Fibroblast of lung (primary cell): ENCODE data around the gene PAIP2. TPM values are rescaled to one million over a fixed set of nuclear protein-coding genes. Genes with fewer than 3 reads are reported as not detected.
A peak's percentile ranks its signal among the peaks of the same experiment; 100 is the strongest.

Source experiments
- DNase-seq, 2 donors: peaks; one replicate each; pipeline versions ENCODE4 v3.0.0 to v3.0.0-alpha.2; 2010; ENCODE audit warnings: low read depth in 2 of 2
- H2AFZ ChIP-seq: 2 replicates; pipeline ENCODE4 v1.5.1; 2012; ENCODE audit warnings: low read length, control low read depth, inconsistent platforms
- H3K27ac ChIP-seq: 2 replicates; pipeline ENCODE4 v1.5.1; 2011; ENCODE audit warnings: low read length, control low read depth; ENCODE audit not compliant: insufficient read depth
- H3K27me3 ChIP-seq: 2 replicates; pipeline ENCODE4 v1.5.1; 2011; ENCODE audit warnings: mild to moderate bottlenecking, low read length; ENCODE audit not compliant: control insufficient read depth, insufficient read depth
- H3K36me3 ChIP-seq: 2 replicates; pipeline ENCODE4 v1.5.1; 2011; ENCODE audit warnings: low read length; ENCODE audit not compliant: control insufficient read depth, insufficient read depth
- H3K4me1 ChIP-seq: 2 replicates; pipeline ENCODE4 v1.5.1; 2011; ENCODE audit warnings: low read length; ENCODE audit not compliant: control insufficient read depth, insufficient read depth; ENCODE audit errors: extremely low read depth
- H3K4me2 ChIP-seq: 2 replicates; pipeline ENCODE4 v1.5.1; 2011; ENCODE audit warnings: low read length, control low read depth; ENCODE audit not compliant: insufficient read depth; ENCODE audit errors: extremely low read depth
- H3K4me3 ChIP-seq, 4 experiments: fragments of 200-600 bp in 1 of 4; sonication (generic) in 1 of 4; replicated peaks in 1 of 4; 2 replicates each; pipeline ENCODE4 v1.5.1; 2011 to 2016; ENCODE audit warnings: low read length in 4 of 4, low read depth in 3 of 4, mild to moderate bottlenecking in 3 of 4, control low read depth in 2 of 4, inconsistent platforms in 1 of 4, mixed read lengths in 1 of 4; ENCODE audit not compliant: insufficient read depth in 1 of 4; ENCODE audit errors: control extremely low read depth in 1 of 4
- H3K79me2 ChIP-seq: 2 replicates; pipeline ENCODE4 v1.5.1; 2012; ENCODE audit warnings: mild to moderate bottlenecking, low read length, inconsistent platforms; ENCODE audit not compliant: control insufficient read depth, insufficient read depth
- H3K9ac ChIP-seq: 2 replicates; pipeline ENCODE4 v1.5.1; 2011; ENCODE audit warnings: mild to moderate bottlenecking, low read length, control low read depth; ENCODE audit not compliant: insufficient read depth
- H3K9me3 ChIP-seq: 2 replicates; pipeline ENCODE4 v1.5.1; 2012; ENCODE audit warnings: low read depth, low read length; ENCODE audit not compliant: control insufficient read depth, insufficient read depth
- H4K20me1 ChIP-seq: 2 replicates; pipeline ENCODE4 v1.5.1; 2011; ENCODE audit warnings: low read length; ENCODE audit not compliant: control insufficient read depth, insufficient read depth; ENCODE audit errors: extremely low read depth
- CTCF ChIP-seq, 2 donors: IDR thresholded peaks in 1 of 2; conservative IDR thresholded peaks in 1 of 2; 1 replicate in 1 of 2; 2 replicates in 1 of 2; pipeline ENCODE4 v1.5.1; 2011 to 2012; ENCODE audit warnings: low read length in 2 of 2, control low read depth in 1 of 2, inconsistent platforms in 1 of 2, low read depth in 1 of 2, mild to moderate bottlenecking in 1 of 2
- EZH2 ChIP-seq: IDR thresholded peaks from 2 replicates; pipeline ENCODE4 v1.5.1; 2012; ENCODE audit warnings: low read length, control low read depth, mild to moderate bottlenecking; ENCODE audit errors: missing control alignments
- polyA minus RNA-seq: library from RNA; depleted of rRNA, polyadenylated mRNA; stranded (reverse); fragments of >200 nt; gene quantifications from 2 replicates; pipeline ENCODE4 v1.2.3, GENCODE V29; 2011; ENCODE audit warnings: low replicate concordance
- polyA plus RNA-seq, 2 donors: library from polyadenylated mRNA; depleted of rRNA in 1 of 2; stranded (reverse) in 1 of 2; unstranded in 1 of 2; fragments of >200 nt; gene quantifications; 2 replicates each; pipeline ENCODE4 v1.2.1, GENCODE V29; 2011 to 2012; ENCODE audit warnings: missing spikeins in 1 of 2
- total RNA-seq: library from RNA; depleted of rRNA; stranded (reverse); fragments of >200 nt; gene quantifications from 2 replicates; pipeline ENCODE4 v1.2.1, GENCODE V29; 2014

Gene PAIP2
- 59.0 and 68.1 TPM in 2 replicates for total RNA-seq
- polyA plus RNA-seq, result 79.6 and 105 TPM in 2 replicates
- polyA plus RNA-seq (2012), result 52.0 and 69.1 TPM in 2 replicates
- 2.3 and 2.4 TPM in 2 replicates for polyA minus RNA-seq

- H4K20me1 ChIP-seq, result no peaks in the 10 kb centered on the region
- no peaks in the 10 kb centered on the region for H3K9me3 ChIP-seq
- peak within 1 kb of the TSS; percentile 98 for H3K27ac ChIP-seq
- peak; percentile 97 for DNase-seq
- peak within 1 kb of the TSS; percentile 95 for H3K9ac ChIP-seq
- H3K4me3 ChIP-seq, result peak within 1 kb of the TSS; percentile 84 to 98 (median 92)
- no peaks in the 10 kb centered on the region for H3K27me3 ChIP-seq
- peaks cover 4% of the 10 kb centered on the region for H3K4me1 ChIP-seq
- peak within 1 kb of the TSS; percentile 94 for H3K4me2 ChIP-seq
- H3K36me3 ChIP-seq, result no peaks in the 10 kb centered on the region
- peak; percentile 60 to 73 for TF ChIP-seq CTCF (conservative IDR thresholded peaks at IDR 0.05 in 1 of 2, IDR thresholded peaks at IDR 0.05 in 1 of 2; ENCODE audit: low read depth in 1 of 2, low read length in 2 of 2)
- TF ChIP-seq EZH2, result no peak
- peaks cover 45% of the 10 kb centered on the region for H3K79me2 ChIP-seq
- peak within 1 kb of the TSS; percentile 59 for H2AFZ ChIP-seq
These were observed at the start of gene PAIP2 for GRCh38 chr5:139341689-139342422. TSS of gene PAIP2 (plus strand) at chr5:139341854. CDS start at chr5:139363785, 21,931 bp downstream.

GRCh38 chr5:139293202-139293506, 48.5 kb upstream of the PAIP2 start:
- Histone ChIP-seq H2AFZ (peak overlapping the region; percentile 90), H3K9ac (peak overlapping the region; percentile 99), H3K4me1 (peaks cover 3% of the 10 kb centered on the region), H3K36me3 (no peaks in the 10 kb centered on the region), H4K20me1 (peaks cover 12% of the 10 kb centered on the region), H3K27ac (peak overlapping the region; percentile 98), H3K9me3 (no peaks in the 10 kb centered on the region), H3K79me2 (peaks cover 49% of the 10 kb centered on the region), H3K4me2 (peak overlapping the region; percentile 85), H3K27me3 (no peaks in the 10 kb centered on the region), H3K4me3 (peak overlapping the region; percentile 53 to 91 (median 82))
- DNase-seq, result no peak
- TF ChIP-seq EZH2 (no peak), CTCF (conservative IDR thresholded peaks at IDR 0.05 in 1 of 2, IDR thresholded peaks at IDR 0.05 in 1 of 2; ENCODE audit: low read depth in 1 of 2, low read length in 2 of 2) (no peak)

- H3K79me2 ChIP-seq, result peaks cover 54% of the 10 kb centered on the region
- TF ChIP-seq CTCF (conservative IDR thresholded peaks at IDR 0.05 in 1 of 2, IDR thresholded peaks at IDR 0.05 in 1 of 2; ENCODE audit: low read depth in 1 of 2, low read length in 2 of 2), result no peak
- no peak for TF ChIP-seq EZH2
- peak; percentile 94 to 97 for DNase-seq
These were observed 47.9 kb upstream of the PAIP2 start, which contains the start of gene MATR3 for GRCh38 chr5:139293507-139294373. TSS of gene MATR3 (plus strand) at chr5:139293740. CDS start at chr5:139307416, 13,676 bp downstream.

More at GRCh38 chr5:139293507-139294373, 47.9 kb upstream of the PAIP2 start, which contains the start of gene MATR3:
- Histone ChIP-seq H3K27ac (peak within 1 kb of the TSS; percentile 98), H2AFZ (peak within 1 kb of the TSS; percentile 90), H4K20me1 (peaks cover 12% of the 10 kb centered on the region), H3K4me3 (peak within 1 kb of the TSS; percentile 66 to 94 (median 86)), H3K9ac (peak within 1 kb of the TSS; percentile 99), H3K36me3 (no peaks in the 10 kb centered on the region), H3K4me2 (peak within 1 kb of the TSS; percentile 89), H3K9me3 (no peaks in the 10 kb centered on the region), H3K27me3 (no peaks in the 10 kb centered on the region), H3K4me1 (peaks cover 3% of the 10 kb centered on the region)
